Measurements from ENCODE around the gene ODF2. TPM values are rescaled to one million over a fixed set of nuclear protein-coding genes. Genes with fewer than 3 reads are reported as not detected.
"Not testable (repeated sequence)": the region's sequence is repeated elsewhere in the genome, so short reads cannot be mapped to it uniquely, and the experiment has no call there.

ODF2 gene
- total and polyA plus RNA-seq, 5 donors from 2014 or later: 12.9 to 31.9 (median 14.6) TPM

GRCh38 chr9:128420651-128421481, 34.9 kb upstream of the ODF2 start, which contains the start of gene CERCAM:
TSS of gene CERCAM (plus strand) at chr9:128420857. CDS start at chr9:128420878, 21 bp downstream.
- peak within 1 kb of the TSS in 1 of 3 donors; percentile 20 for H3K27ac Mint-ChIP-seq
- peaks cover 19% of the 10 kb centered on the region for H3K4me1 ChIP-seq (ENCODE audit: control insufficient read depth, insufficient read depth, low read length, poor library complexity, severe bottlenecking)
- peaks cover 6% of the 10 kb centered on the region for H3K27me3 ChIP-seq (ENCODE audit: control insufficient read depth, insufficient read depth, low read length)
- peaks cover 0 to 1% (median 0%) of the 10 kb centered on the region in 7 donors for H3K9me3 Mint-ChIP-seq
- H3K36me3 ChIP-seq (ENCODE audit: control insufficient read depth, insufficient read depth, low read length): no peaks in the 10 kb centered on the region
- no peak within 1 kb of the TSS for H3K4me3 ChIP-seq (ENCODE audit: low read depth, low read length)
- H3K9me3 ChIP-seq (ENCODE audit: control insufficient read depth in 2 of 2, low read length in 2 of 2): no peaks in the 10 kb centered on the region
- ATAC-seq (ENCODE audit: low read depth in 2 of 2): peak; percentile 62 to 69
- peaks cover 0 to 12% (median 3%) of the 10 kb centered on the region in 4 donors for H3K4me1 Mint-ChIP-seq
- H3K27me3 Mint-ChIP-seq: peaks cover 39% of the 10 kb centered on the region
- H3K36me3 Mint-ChIP-seq: no peaks in the 10 kb centered on the region
- peak within 1 kb of the TSS; percentile 68 to 85 (median 72) for H3K4me3 Mint-ChIP-seq
- DNase-seq: peak; percentile 17 to 37 (median 18)
- no peak within 1 kb of the TSS for H3K27ac ChIP-seq (ENCODE audit: insufficient read depth, low read length, poor library complexity, severe bottlenecking)

- no peak overlapping the region for H3K4me3 ChIP-seq (ENCODE audit: low read depth, low read length)
- no peaks in the 10 kb centered on the region for H3K36me3 Mint-ChIP-seq
- peaks cover 36% of the 10 kb centered on the region for H3K27me3 Mint-ChIP-seq
- no peak for DNase-seq
- H3K27ac ChIP-seq (ENCODE audit: insufficient read depth, low read length, poor library complexity, severe bottlenecking): no peak overlapping the region
- H3K4me3 Mint-ChIP-seq: peak overlapping the region; percentile 41 to 63 (median 50)
- H3K4me1 ChIP-seq (ENCODE audit: control insufficient read depth, insufficient read depth, low read length, poor library complexity, severe bottlenecking): peaks cover 19% of the 10 kb centered on the region
- peaks cover 0 to 1% (median 0%) of the 10 kb centered on the region in 7 donors for H3K9me3 Mint-ChIP-seq
- ATAC-seq (ENCODE audit: low read depth in 2 of 2): no peak
- no peaks in the 10 kb centered on the region for H3K36me3 ChIP-seq (ENCODE audit: control insufficient read depth, insufficient read depth, low read length)
- no peaks in the 10 kb centered on the region for H3K9me3 ChIP-seq (ENCODE audit: control insufficient read depth in 2 of 2, low read length in 2 of 2)
- peaks cover 0 to 12% (median 3%) of the 10 kb centered on the region in 4 donors for H3K4me1 Mint-ChIP-seq
- H3K27ac Mint-ChIP-seq: no peak overlapping the region
- peaks cover 2% of the 10 kb centered on the region for H3K27me3 ChIP-seq (ENCODE audit: control insufficient read depth, insufficient read depth, low read length)
Measured at GRCh38 chr9:128421482-128421996, 34.3 kb upstream of the ODF2 start.

GRCh38 chr9:128422022-128422782, 33.6 kb upstream of the ODF2 start:
- not testable (repeated sequence) for H3K27me3 ChIP-seq (ENCODE audit: control insufficient read depth, insufficient read depth, low read length); H3K27ac ChIP-seq (ENCODE audit: insufficient read depth, low read length, poor library complexity, severe bottlenecking); H3K36me3 Mint-ChIP-seq; H3K9me3 Mint-ChIP-seq; H3K36me3 ChIP-seq (ENCODE audit: control insufficient read depth, insufficient read depth, low read length); H3K4me3 ChIP-seq (ENCODE audit: low read depth, low read length); DNase-seq; H3K9me3 ChIP-seq (ENCODE audit: control insufficient read depth in 2 of 2, low read length in 2 of 2); ATAC-seq (ENCODE audit: low read depth in 2 of 2)
- Mint-ChIP-seq H3K4me1 (peaks cover 0 to 12% (median 3%) of the 10 kb centered on the region in 4 donors), H3K4me3 (peak overlapping the region; percentile 35 to 63 (median 41)), H3K27ac (peak overlapping the region in 1 of 3 donors; percentile 69), H3K27me3 (peaks cover 35% of the 10 kb centered on the region)
- peaks cover 19% of the 10 kb centered on the region for H3K4me1 ChIP-seq (ENCODE audit: control insufficient read depth, insufficient read depth, low read length, poor library complexity, severe bottlenecking)

GRCh38 chr9:128422783-128423150, 33.0 kb upstream of the ODF2 start:
- H3K36me3 Mint-ChIP-seq: no peaks in the 10 kb centered on the region
- H3K27ac ChIP-seq (ENCODE audit: insufficient read depth, low read length, poor library complexity, severe bottlenecking): no peak overlapping the region
- no peaks in the 10 kb centered on the region for H3K9me3 ChIP-seq (ENCODE audit: control insufficient read depth in 2 of 2, low read length in 2 of 2)
- H3K4me3 ChIP-seq (ENCODE audit: low read depth, low read length): no peak overlapping the region
- peaks cover 29% of the 10 kb centered on the region for H3K27me3 Mint-ChIP-seq
- H3K4me3 Mint-ChIP-seq: peak overlapping the region; percentile 41 to 62 (median 48)
- ATAC-seq (ENCODE audit: low read depth in 2 of 2) (no peak), DNase-seq (no peak)
- no peaks in the 10 kb centered on the region for H3K27me3 ChIP-seq (ENCODE audit: control insufficient read depth, insufficient read depth, low read length)
- H3K36me3 ChIP-seq (ENCODE audit: control insufficient read depth, insufficient read depth, low read length): no peaks in the 10 kb centered on the region
- peaks cover 19% of the 10 kb centered on the region for H3K4me1 ChIP-seq (ENCODE audit: control insufficient read depth, insufficient read depth, low read length, poor library complexity, severe bottlenecking)
- no peak overlapping the region for H3K27ac Mint-ChIP-seq
- peaks cover 0 to 1% (median 0%) of the 10 kb centered on the region in 7 donors for H3K9me3 Mint-ChIP-seq
- H3K4me1 Mint-ChIP-seq: peaks cover 0 to 12% (median 3%) of the 10 kb centered on the region in 4 donors

GRCh38 chr9:128423356-128423755, 32.5 kb upstream of the ODF2 start:
- not testable (repeated sequence) for H3K4me3 ChIP-seq (ENCODE audit: low read depth, low read length); H3K9me3 ChIP-seq (ENCODE audit: control insufficient read depth in 2 of 2, low read length in 2 of 2); H3K27ac ChIP-seq (ENCODE audit: insufficient read depth, low read length, poor library complexity, severe bottlenecking); ATAC-seq (ENCODE audit: low read depth in 2 of 2); H3K36me3 Mint-ChIP-seq; DNase-seq; H3K27ac Mint-ChIP-seq; H3K27me3 ChIP-seq (ENCODE audit: control insufficient read depth, insufficient read depth, low read length); H3K9me3 Mint-ChIP-seq; H3K36me3 ChIP-seq (ENCODE audit: control insufficient read depth, insufficient read depth, low read length)
- peaks cover 25% of the 10 kb centered on the region for H3K27me3 Mint-ChIP-seq
- H3K4me3 Mint-ChIP-seq: peak overlapping the region in 2 of 4 donors; percentile 2 to 31
- H3K4me1 ChIP-seq (ENCODE audit: control insufficient read depth, insufficient read depth, low read length, poor library complexity, severe bottlenecking): peaks cover 19% of the 10 kb centered on the region
- peaks cover 0 to 12% (median 3%) of the 10 kb centered on the region in 4 donors for H3K4me1 Mint-ChIP-seq

- H3K9me3 Mint-ChIP-seq: peaks cover 0 to 1% (median 0%) of the 10 kb centered on the region in 7 donors
- no peak overlapping the region for H3K4me3 ChIP-seq (ENCODE audit: low read depth, low read length)
- H3K4me3 Mint-ChIP-seq: no peak overlapping the region
- H3K36me3 ChIP-seq (ENCODE audit: control insufficient read depth, insufficient read depth, low read length): no peaks in the 10 kb centered on the region
- H3K27ac ChIP-seq (ENCODE audit: insufficient read depth, low read length, poor library complexity, severe bottlenecking): no peak overlapping the region
- no peaks in the 10 kb centered on the region for H3K9me3 ChIP-seq (ENCODE audit: control insufficient read depth in 2 of 2, low read length in 2 of 2)
- DNase-seq: no peak
- H3K4me1 ChIP-seq (ENCODE audit: control insufficient read depth, insufficient read depth, low read length, poor library complexity, severe bottlenecking): peaks cover 14% of the 10 kb centered on the region
- no peak for ATAC-seq (ENCODE audit: low read depth in 2 of 2)
- H3K4me1 Mint-ChIP-seq: peaks cover 0 to 7% (median 2%) of the 10 kb centered on the region in 4 donors
- H3K27me3 ChIP-seq (ENCODE audit: control insufficient read depth, insufficient read depth, low read length): no peaks in the 10 kb centered on the region
- H3K27ac Mint-ChIP-seq: no peak overlapping the region
- peaks cover 15% of the 10 kb centered on the region for H3K27me3 Mint-ChIP-seq
- H3K36me3 Mint-ChIP-seq: no peaks in the 10 kb centered on the region
Measured at GRCh38 chr9:128424268-128424780, 31.5 kb upstream of the ODF2 start.

- H3K9me3 ChIP-seq (ENCODE audit: control insufficient read depth in 2 of 2, low read length in 2 of 2): no peaks in the 10 kb centered on the region
- no peaks in the 10 kb centered on the region for H3K27me3 ChIP-seq (ENCODE audit: control insufficient read depth, insufficient read depth, low read length)
- no peak for ATAC-seq (ENCODE audit: low read depth in 2 of 2)
- no peak overlapping the region for H3K27ac Mint-ChIP-seq
- DNase-seq: no peak
- H3K27me3 Mint-ChIP-seq: peaks cover 6% of the 10 kb centered on the region
- no peak overlapping the region for H3K4me3 ChIP-seq (ENCODE audit: low read depth, low read length)
- no peaks in the 10 kb centered on the region for H3K9me3 Mint-ChIP-seq
- H3K36me3 ChIP-seq (ENCODE audit: control insufficient read depth, insufficient read depth, low read length): no peaks in the 10 kb centered on the region
- no peaks in the 10 kb centered on the region for H3K4me1 ChIP-seq (ENCODE audit: control insufficient read depth, insufficient read depth, low read length, poor library complexity, severe bottlenecking)
- no peaks in the 10 kb centered on the region for H3K36me3 Mint-ChIP-seq
- no peak overlapping the region for H3K4me3 Mint-ChIP-seq
- no peaks in the 10 kb centered on the region for H3K4me1 Mint-ChIP-seq
- H3K27ac ChIP-seq (ENCODE audit: insufficient read depth, low read length, poor library complexity, severe bottlenecking): no peak overlapping the region
Measured at GRCh38 chr9:128428644-128429512, 26.9 kb upstream of the ODF2 start.
